GM19193 (cell line): ENCODE data around the gene CHAC2.

Source experiments
- POLR2A ChIP-seq: IDR thresholded peaks from 4 replicates; pipeline ENCODE4 v1.6.1; 2011; ENCODE audit not compliant: insufficient read depth, insufficient read length; ENCODE audit errors: extremely low read depth

CHAC2 gene

DNA sequence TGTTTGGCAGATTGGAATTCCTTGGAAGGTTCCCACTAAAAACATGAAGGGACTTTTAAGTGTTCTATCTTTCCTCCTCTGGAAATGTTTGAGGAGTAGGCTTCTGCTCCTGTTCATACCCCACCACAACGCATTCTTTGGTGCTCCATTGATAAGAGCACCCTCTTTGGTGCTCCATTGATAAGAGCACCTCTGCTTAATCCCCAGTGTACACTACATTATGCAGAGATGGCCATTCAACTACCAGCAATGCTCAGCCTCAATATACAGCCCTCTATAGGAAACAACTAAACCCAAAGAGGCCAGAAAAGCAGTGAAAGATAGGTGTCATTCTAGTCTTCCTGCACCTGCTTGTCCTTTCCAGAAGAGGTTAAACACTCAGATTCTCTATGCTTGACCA is 1.8 kb upstream of the CHAC2 start:
- TF ChIP-seq POLR2A, result no peak

- TF ChIP-seq POLR2A, result no peak
Observed at GRCh38 chr2:53768242-53768542, 588 bp downstream of the CHAC2 start.

GRCh38 chr2:53769318-53769945 is 1.8 kb downstream of the CHAC2 start:
- no peak for TF ChIP-seq POLR2A

DNA sequence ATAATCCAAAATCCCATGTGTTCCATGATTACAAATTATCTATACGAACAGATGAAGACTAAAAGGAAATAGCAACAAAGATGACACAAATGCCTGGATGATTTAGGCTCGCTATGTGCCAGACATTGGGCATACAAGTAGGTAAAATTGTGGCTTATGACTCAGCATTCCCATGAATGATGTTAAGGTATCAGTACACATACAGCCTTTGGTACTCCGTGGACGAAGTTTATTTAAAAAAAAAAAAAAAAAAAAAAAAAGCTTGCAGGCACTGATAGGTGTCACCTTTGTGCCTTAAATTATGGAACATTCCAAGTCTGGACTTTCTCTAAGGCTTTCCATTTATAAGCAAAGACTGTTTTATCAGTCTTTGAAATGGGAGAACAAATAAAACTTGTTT is 2.7 kb downstream of the CHAC2 start:
- no peak for TF ChIP-seq POLR2A

GRCh38 chr2:53777134-53777533 is 9.5 kb downstream of the CHAC2 start:
- no peak for TF ChIP-seq POLR2A

- no peak for TF ChIP-seq POLR2A
Observed at GRCh38 chr2:53778536-53779162, 11.0 kb downstream of the CHAC2 start.

GRCh38 chr2:53780056-53780455 is 12.5 kb downstream of the CHAC2 start:
- no peak for TF ChIP-seq POLR2A

- no peak for TF ChIP-seq POLR2A
Observed at GRCh38 chr2:53782676-53783075, 15.1 kb downstream of the CHAC2 start.

- no peak for TF ChIP-seq POLR2A
Observed at GRCh38 chr2:53784436-53784835, 16.8 kb downstream of the CHAC2 start.

DNA sequence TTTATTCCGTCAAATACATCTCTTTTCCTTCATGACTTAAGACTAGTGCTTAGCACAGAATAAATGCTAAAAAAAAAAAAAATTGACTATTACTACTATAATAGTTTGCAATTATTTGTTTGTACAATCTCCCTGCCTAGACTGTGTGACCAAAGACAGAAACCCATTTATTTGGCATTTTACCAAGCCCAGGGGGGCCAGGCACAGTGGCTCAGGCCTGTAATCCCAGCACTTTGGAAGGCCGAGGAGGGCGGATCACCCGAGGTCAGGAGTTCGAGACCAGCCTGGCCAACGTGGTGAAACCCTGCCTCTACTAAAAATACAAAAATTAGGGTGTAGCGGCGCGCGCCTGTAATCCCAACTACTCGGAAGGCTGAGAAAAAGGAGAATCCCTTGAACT is 17.8 kb downstream of the CHAC2 start:
- TF ChIP-seq POLR2A, result no peak

GRCh38 chr2:53786352-53786704 is 18.7 kb downstream of the CHAC2 start:
- TF ChIP-seq POLR2A, result no peak

DNA sequence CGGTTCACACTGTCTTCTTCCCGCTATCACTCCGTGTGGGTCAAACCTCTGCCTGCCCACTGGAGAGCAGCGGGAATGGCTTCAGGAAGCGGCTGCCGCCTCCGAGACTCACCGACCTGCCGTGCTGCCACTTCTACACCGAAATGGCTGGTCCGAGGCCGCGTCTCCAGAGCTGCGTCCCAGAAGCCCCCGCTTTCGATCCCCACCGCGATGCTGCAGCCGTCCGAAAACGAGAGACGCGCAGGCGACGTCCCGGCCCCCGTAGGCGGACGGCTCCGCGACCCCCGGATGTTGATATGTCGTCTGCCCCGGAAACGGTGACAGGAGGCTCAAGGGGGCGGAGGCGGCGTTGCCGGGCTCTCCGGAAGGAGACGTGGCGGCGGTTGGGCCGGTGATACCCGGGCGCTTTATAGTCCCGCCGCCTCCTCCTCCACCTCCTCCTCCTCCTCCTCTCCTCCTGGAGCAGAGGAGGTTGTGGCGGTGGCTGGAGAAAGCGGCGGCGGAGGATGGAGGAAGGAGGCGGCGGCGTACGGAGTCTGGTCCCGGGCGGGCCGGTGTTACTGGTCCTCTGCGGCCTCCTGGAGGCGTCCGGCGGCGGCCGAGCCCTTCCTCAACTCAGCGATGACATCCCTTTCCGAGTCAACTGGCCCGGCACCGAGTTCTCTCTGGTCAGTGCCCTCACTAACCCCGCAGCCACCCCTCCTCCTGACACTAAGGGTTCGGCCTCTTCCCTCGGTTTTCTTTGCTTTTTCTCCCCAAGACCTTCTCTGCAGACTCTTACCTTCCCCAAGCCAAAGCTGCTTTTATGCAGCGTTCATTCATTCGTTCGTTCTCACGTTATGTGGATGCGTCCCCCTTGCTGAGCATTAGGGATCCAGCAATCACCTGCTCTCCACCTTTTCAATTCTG is 19.4 kb downstream of the CHAC2 start, which contains the start of the genes ASB3 and ERLEC1:
TSS of gene ASB3 (minus strand) at position 249 of the 909 bp plus-strand sequence. CDS start 21,381 bp downstream, outside the sequence.
TSS of gene ERLEC1 (plus strand) at position 340 of the 909 bp plus-strand sequence. CDS start at position 507, 167 bp downstream.
- TF ChIP-seq POLR2A, result peak; percentile 86

DNA sequence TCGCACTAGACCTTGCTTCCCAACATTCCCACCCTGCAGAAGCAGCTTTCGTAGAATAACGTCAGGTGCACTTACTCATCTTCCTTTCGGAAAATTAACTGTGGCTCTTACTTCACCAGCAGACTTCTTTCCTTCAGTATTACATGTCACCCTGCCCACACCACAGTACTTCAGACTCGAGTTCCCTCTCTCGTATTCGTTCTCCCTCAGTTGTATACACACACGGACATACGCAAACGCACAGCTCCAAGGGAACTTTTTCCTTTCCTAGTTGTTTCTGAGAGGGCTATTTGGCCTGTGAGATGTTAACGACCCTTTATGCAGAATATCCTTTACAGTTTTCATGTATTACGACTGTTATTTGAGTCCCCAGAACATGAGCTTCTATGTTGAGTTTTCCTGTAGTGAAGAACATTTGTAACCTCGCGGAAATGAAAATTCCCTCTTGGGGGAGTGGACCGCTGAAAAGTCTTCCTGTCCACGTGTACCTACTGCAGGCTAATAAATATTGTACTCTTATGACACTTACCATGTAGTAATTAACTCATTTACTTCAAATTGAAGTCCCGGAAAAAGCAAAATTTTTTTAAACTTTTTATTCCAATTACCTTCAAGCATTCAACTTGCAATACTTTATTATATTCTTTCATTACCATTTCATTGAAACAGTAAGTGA is 20.1 kb downstream of the CHAC2 start:
- TF ChIP-seq POLR2A, result no peak

GRCh38 chr2:53793261-53793660 is 25.7 kb downstream of the CHAC2 start:
- no peak for TF ChIP-seq POLR2A

DNA sequence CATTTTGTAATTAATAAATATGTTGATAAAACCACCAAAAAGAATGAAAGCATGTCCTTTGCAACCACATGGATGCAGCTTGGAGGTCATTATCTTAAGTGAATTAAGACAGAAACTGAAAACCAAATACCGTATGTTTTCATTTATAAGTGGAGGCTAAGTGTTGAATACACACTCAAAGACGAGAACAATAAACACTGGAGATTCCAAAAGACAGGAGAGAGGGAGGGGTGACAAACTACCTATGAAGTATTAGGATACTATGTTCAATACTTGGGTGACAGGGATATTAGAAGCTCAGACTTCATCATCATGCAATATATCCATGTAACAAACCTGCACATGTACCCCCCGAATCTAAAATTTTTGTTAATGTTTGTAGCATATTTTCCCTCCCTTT is 26.2 kb downstream of the CHAC2 start:
- no peak for TF ChIP-seq POLR2A
